OCI-M1 (cell line): ENCODE data around the gene PROS1.

Experiments used
- DNase-seq: peaks from one replicate; lab custom pipeline; 2025; lab: John Stamatoyannopoulos, UW

The PROS1 gene

GRCh38 chr3:93973131-93974126 is at the start of gene PROS1:
Gene PROS1, minus strand, starts transcription at chr3:93973896. Its CDS starts 147 bp downstream, at chr3:93973749.
- DNase-seq, result peak; percentile 95

GRCh38 chr3:94020293-94020692 is 46.6 kb upstream of the PROS1 start:
- no peak for DNase-seq

DNA sequence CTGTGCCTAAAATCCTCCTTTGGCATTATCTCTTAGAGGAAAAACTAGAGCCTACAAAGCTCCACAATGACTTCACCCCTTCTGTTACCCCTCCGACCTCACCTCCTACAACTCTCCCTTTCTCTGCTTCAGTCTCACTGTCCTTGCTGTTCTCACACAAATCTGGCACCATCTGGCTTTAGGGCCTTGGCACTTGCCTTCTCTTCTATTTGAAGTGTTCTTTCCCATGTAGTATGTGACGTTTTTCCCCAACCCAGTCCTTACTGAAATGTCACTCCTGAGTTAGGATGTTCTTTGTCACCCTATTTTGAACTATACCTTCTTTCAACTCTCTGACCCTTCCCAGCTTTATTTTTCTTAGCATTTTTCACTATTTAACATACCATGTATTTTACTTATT is 46.0 kb upstream of the PROS1 start:
- DNase-seq, result no peak

DNA sequence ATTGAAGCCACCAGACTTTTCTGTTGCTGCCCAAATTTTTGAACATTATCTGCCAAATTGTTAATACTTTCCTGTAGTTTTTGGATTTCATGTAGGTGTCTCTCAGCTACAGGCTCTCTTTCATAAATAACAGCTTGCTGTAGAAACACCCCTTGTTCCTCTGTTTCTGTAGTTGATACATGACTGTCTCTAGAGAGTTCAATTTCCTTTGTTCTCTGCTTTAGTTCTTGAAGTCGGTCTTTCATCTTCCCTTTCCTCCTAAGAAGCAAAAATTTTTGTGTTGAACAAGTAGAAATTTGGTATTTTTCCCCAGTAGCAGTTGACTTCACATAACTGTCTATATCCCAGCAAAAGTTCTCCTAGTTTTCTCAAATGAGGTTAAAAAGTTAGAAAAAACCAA is 41.3 kb upstream of the PROS1 start:
- no peak for DNase-seq

GRCh38 chr3:94012185-94012584 is 38.5 kb upstream of the PROS1 start:
- DNase-seq, result no peak

GRCh38 chr3:94011233-94011711 is 37.6 kb upstream of the PROS1 start:
- peak; percentile 65 for DNase-seq

DNA sequence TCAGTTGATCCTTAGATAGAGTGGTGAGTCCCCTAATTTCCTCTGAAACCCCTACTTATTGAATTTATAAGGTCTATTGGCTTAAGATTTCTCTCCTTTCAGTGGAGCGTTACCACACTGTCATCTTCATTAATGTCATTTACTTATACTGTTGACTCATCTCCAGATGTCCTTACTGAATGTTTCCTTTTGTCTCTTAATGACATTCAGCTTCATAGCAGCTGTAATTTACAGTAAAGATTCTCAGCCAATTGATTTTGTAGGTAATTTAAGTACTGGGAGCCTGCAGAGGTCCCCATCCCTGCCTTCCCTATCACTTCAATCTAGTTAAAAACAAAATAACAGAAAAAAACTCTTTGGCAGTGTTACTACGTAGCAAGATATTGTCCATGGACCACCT is 35.9 kb upstream of the PROS1 start:
- DNase-seq, result no peak

DNA sequence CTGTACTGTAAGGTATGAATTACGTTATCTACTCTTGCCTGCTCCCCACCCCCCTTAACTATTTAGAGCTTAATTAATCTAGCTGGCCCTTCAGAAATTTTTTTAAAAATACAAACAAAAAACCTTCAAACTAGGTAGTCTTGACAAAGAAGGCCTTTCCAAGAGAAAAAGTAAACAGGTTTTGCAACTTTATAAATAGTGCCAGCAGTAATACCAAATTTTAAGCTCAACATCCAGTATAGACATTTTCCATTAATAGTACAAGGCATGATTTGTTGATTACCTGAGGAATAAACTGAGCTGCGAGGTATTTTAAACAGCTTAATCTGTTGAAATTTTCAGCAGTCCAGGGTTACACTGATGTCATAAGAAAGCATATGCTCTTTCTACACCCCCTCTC is 34.6 kb upstream of the PROS1 start:
- no peak for DNase-seq

DNA sequence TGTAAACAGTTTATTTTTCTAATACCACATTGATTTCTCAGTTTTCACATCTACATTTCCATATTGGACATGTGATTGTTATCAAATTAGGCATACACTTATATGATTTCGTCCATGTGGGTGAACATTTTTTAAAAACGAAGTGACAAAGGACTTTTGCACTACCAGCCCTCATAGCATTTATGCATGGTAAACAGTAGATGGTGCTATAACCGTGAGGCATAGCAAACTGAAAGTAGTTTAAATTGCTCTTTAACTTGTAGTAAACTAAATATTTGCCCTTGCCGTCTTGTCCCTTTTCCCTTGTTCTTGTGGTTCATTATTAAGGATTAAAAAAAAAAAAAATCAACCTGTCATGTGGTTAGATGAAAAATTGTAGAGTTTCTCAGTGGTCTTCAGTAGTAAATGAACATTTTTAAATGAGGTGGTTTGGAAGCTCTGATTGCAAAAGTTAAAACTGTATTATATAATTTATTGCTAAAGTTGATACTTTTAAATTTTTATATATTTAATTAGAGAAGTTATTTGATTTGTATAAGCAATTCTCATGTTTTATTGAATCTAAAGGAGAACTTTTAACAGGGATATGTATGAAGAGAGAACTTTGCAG is 30.7 kb upstream of the PROS1 start:
- DNase-seq, result peak; percentile 86

DNA sequence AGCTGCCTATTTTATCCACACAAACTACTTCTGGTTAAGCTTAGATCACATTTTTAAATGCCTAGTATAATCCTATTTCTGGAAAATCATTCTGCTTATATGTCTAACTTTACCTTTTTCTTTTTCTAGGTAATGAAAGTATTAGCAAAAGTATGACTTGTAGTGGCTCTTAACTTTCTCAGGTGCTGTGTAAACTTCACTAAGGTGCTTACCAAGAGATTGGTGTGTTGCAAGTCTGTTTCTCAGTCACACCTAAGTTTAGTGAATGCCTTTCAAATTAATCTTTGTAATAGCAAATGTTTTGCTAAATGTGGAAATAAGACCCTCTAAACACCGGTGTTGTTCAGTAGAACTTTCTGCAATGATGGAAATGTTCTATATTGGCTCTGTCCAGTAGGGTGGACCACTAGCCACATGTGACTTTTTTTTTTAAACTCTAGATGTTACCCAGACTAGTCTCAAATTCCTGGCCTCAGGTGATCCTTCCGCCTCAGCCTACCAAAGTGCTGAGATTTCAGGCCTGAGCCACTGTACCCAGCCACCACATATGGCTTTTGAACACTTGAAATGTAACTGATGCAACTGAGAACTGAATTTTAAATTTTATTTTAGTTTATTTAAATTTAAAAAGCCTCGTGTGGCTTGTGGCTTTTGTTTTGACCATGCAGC is 28.3 kb upstream of the PROS1 start:
- no peak for DNase-seq

- DNase-seq, result peak; percentile 41
These were observed 27.5 kb upstream of the PROS1 start for GRCh38 chr3:94001191-94001590.

- DNase-seq, result no peak
These were observed 20.4 kb upstream of the PROS1 start for GRCh38 chr3:93994056-93994455.

DNA sequence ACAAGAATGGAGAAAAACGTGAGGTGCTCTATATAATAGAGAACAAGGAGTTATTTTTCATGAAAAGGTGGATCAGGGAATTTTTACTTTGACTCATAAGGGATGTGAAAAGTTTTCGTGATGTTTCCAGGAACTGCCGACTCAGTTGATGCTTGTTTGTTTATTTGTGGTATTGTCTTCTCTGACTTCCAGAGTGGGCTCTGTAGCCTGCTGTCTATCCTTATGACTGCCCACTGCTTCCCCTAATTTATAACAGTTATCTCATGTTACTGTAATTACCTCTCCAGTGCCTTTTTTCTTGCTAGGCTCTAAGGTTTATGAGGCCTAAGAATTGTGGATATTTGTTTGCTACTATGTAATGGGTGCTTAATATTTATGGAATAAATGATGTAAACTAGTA is 18.5 kb upstream of the PROS1 start:
- no peak for DNase-seq

GRCh38 chr3:93991631-93992030 is 17.9 kb upstream of the PROS1 start:
- no peak for DNase-seq

DNA sequence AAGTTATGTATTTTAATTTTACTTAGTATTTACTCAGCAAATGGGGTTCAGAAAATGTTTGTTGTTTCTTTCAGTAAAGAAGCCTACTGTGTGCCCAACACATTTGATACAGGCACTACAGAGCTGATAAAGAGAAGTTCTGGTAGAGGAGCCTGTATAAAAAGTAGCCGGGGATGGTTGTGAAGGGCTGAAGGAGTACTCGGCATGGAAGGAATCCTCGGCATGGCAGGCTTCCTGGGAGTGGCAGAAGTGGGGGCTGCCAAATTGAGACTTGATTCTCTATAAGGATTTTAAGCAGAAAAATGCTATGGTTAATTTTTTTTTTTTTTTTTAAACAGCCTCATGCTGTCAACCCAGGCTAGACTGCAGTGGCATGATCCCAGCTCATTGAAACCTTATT is 15.5 kb upstream of the PROS1 start:
- DNase-seq, result no peak

- DNase-seq, result no peak
These were observed 15.1 kb upstream of the PROS1 start for GRCh38 chr3:93988764-93989163.

GRCh38 chr3:93988283-93988682 is 14.6 kb upstream of the PROS1 start:
- DNase-seq, result no peak

DNA sequence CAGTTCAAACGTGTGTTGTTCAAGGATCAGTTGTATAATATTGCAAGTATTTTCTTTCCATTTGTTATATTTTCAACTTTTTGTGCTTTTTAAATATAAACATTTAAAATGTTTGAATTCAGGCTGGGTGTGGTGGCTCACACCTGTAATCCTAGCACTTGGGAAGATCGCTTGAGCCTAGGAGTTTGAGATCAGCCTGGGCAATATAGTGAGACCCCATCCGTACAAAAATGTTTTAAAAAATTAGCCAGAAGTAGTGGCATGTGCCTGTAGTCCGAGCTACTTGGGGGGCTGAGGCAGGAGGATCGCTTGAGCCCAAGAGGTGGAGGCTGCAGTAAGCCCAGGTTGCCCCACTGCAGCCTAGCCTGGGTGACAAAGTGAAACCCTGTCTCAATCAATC is 10.9 kb upstream of the PROS1 start:
- no peak for DNase-seq

GRCh38 chr3:93983408-93983807 is 9.7 kb upstream of the PROS1 start:
- DNase-seq, result no peak

- DNase-seq, result no peak
These were observed 8.0 kb upstream of the PROS1 start for GRCh38 chr3:93981649-93982048.

DNA sequence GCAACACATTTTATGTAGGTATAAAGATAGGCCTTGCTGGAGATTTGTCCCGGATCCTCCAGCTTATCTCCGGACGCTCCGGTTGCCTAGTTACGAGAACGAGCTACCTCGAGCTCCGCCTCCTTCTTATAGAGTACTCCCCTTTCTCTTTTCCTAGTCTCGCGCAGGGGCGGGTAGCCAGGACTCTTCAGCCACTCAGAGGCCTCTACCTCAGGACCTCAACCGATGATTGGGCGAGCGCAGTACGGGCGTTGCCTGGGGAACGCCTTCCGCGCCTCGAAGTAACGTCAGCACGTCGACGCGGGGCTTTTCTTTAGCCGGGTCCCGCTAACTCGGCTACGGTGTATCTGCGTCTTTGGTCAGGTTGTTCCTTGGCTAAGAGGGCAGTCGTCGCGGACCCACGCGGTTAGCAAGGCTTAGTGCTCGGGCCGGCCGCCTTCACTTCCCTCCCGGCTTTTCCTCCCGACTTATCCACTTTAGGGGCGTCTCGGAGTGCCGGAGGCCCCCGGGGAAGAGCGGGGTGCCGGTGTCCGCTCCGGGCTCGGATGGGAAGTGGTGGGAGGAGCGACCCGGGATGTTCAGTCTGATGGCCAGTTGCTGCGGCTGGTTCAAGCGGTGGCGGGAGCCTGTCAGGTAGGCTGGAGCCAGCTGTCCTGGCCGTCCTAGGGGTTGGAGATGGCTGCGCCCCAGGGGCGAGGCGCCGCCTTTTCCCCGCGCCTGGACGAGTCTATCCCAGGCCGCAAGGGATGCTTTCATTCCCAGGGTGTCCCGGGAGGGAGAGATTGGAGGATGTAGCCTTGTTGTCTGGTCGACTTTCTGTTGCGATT is 6.4 kb upstream of the PROS1 start, which contains the start of gene ARL13B:
ARL13B (plus strand) TSS at position 306 of the 827 bp plus-strand sequence; CDS start at position 575, 269 bp downstream.
- DNase-seq, result peak; percentile 99

DNA sequence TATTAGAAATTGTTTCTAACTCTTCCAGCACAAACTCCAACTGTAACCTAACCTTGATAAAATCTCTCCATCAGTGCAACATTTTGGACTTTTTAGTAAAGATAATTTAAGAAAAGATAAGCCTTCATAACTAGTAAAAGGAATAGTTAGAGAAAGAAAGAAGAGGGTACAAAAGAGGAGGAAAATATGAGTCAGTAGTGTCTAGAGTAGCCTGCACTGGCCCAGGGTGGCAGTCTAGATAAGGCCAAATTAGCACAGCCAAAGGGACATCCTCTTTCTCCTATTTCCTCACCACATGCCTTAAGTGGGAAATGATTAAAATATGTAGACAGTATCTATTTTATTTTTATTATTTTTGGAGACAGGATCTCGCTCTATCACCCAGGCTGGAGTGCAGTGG is 3.7 kb downstream of the PROS1 start:
- DNase-seq, result peak; percentile 85
